GM12878 (cell line): ENCODE data around the gene NDST3. TPM values are rescaled to one million over a fixed set of nuclear protein-coding genes. Genes with fewer than 3 reads are reported as not detected.
"Not testable (repeated sequence)": the region's sequence is repeated elsewhere in the genome, so short reads cannot be mapped to it uniquely, and the experiment has no call there.

Source experiments
- ATAC-seq: fragments of 200-7000 bp; cut with Tn5 transposase; 3 replicates; pipeline ENCODE4 v1.9.1; 2020; ENCODE audit warnings: mild to moderate bottlenecking, moderate library complexity
- BruUV-seq: library from RNA; stranded (reverse); fragments of 400-500 nt; replicated peaks from 2 replicates; lab custom pipeline; 2021; lab: Mats Ljungman, UMichigan
- CTCF ChIA-PET: fragments of 300-600 bp; sonication (Branson Sonifier 250); formaldehyde crosslinking; extraction: SDS; loops from one replicate; lab custom pipeline; 2021; ENCODE audit warnings: inconsistent platforms; lab: Yijun Ruan, JAX
- POLR2A ChIA-PET: fragments of 350-600 bp; formaldehyde crosslinking; extraction: SDS; loops from one replicate; lab custom pipeline; 2021; ENCODE audit warnings: inconsistent platforms; lab: Charles Lee
- RAD21 ChIA-PET: fragments of 300-600 bp; sonication (Branson Sonifier 250); formaldehyde crosslinking; loops from one replicate; lab custom pipeline; 2023; ENCODE audit warnings: antibody characterized with exemption; ENCODE audit not compliant: unreplicated experiment; lab: Charles Lee
- SMC1A ChIA-PET: fragments of 300-600 bp; sonication (Branson Sonifier 250); formaldehyde crosslinking; loops from one replicate; lab custom pipeline; 2023; ENCODE audit not compliant: unreplicated experiment, uncharacterized antibody; lab: Charles Lee
- DNase-seq: peaks from one replicate; pipeline ENCODE4 v3.0.0-alpha.2; 2011; ENCODE audit warnings: low read depth, low spot score
- FAIRE-seq: peaks from 3 replicates; lab custom pipeline; 2011; peaks lifted over from hg19 to GRCh38; lab: Jason Lieb, UNC
- H2AFZ ChIP-seq: 2 replicates; pipeline ENCODE4 v1.6.0; 2011; ENCODE audit warnings: low read depth, low read length, control low read depth; ENCODE audit not compliant: control insufficient read depth
- H3K27ac ChIP-seq: 2 replicates; pipeline ENCODE4 v1.5.1; 2011; ENCODE audit warnings: control low read depth; ENCODE audit not compliant: control insufficient read depth, insufficient read depth
- H3K27me3 ChIP-seq, 2 experiments: replicated peaks in 1 of 2; 2 replicates each; pipeline versions ENCODE4 v1.6.0 to v1.6.1; 2011; ENCODE audit warnings: low read length in 1 of 2; ENCODE audit not compliant: control insufficient read depth in 2 of 2, insufficient read depth in 2 of 2
- H3K36me3 ChIP-seq, 2 experiments: 2 replicates each; pipeline ENCODE4 v1.5.1; 2011; ENCODE audit warnings: low read length in 1 of 2; ENCODE audit not compliant: control insufficient read depth in 2 of 2, insufficient read depth in 2 of 2
- H3K4me1 ChIP-seq: 2 replicates; pipeline ENCODE4 v1.6.1; 2011; ENCODE audit warnings: mild to moderate bottlenecking, low read length, moderate library complexity, mixed read lengths; ENCODE audit not compliant: control insufficient read depth, insufficient read depth
- H3K4me2 ChIP-seq: 2 replicates; pipeline ENCODE4 v1.6.0; 2011; ENCODE audit warnings: control low read depth; ENCODE audit not compliant: control insufficient read depth, insufficient read depth
- H3K4me3 ChIP-seq: fragments of 200-600 bp; sonication (generic); 2 replicates; pipeline ENCODE4 v1.5.1; 2016
- H3K79me2 ChIP-seq: 2 replicates; pipeline ENCODE4 v1.6.0; 2011; ENCODE audit warnings: low read length; ENCODE audit not compliant: control insufficient read depth, insufficient read depth
- H3K9ac ChIP-seq: 2 replicates; pipeline ENCODE4 v1.8.0; 2011; ENCODE audit warnings: low read length, control low read depth, mixed read lengths; ENCODE audit not compliant: control insufficient read depth, insufficient read depth
- H3K9me3 ChIP-seq: replicated peaks from 3 replicates; pipeline ENCODE4 v1.5.1; 2011; ENCODE audit warnings: mild to moderate bottlenecking, low read length; ENCODE audit not compliant: control insufficient read depth, insufficient read depth
- H4K20me1 ChIP-seq: 2 replicates; pipeline ENCODE4 v1.6.0; 2011; ENCODE audit not compliant: control insufficient read depth, insufficient read depth
- BCL11A ChIP-seq: IDR thresholded peaks from 2 replicates; pipeline ENCODE4 v1.6.1; 2011; ENCODE audit warnings: low read depth, low read length
- WRNIP1 ChIP-seq: IDR thresholded peaks from 2 replicates; pipeline ENCODE4 v1.6.1; 2011; ENCODE audit warnings: low read depth, low read length, improper control_type of control experiment, borderline replicate concordance
- WGBS: methylation state at CpG from one replicate; pipeline ENCODE4 v1.1.6; 2016; ENCODE audit warnings: low lambda C conversion rate; ENCODE audit not compliant: insufficient replicate concordance, insufficient coverage; ENCODE audit errors: missing lambda C conversion rate; 5-methylcytosine and 5-hydroxymethylcytosine counted together
- in situ Hi-C: fragments of 300-500 bp; cut with MboI; formaldehyde crosslinking; loops from 9 replicates; pipeline ENCODE4 v1.14.3; 2018; ENCODE audit warnings: mixed read lengths
- intact Hi-C: fragments of 100-400 bp; cut with micrococcal nuclease; formaldehyde crosslinking; loops from one replicate; pipeline ENCODE4 v1.14.2; 2022; ENCODE audit not compliant: unreplicated experiment
- polyA plus RNA-seq, 11 experiments: library from polyadenylated mRNA; depleted of rRNA in 4 of 11; unstranded in 6 of 11; stranded (reverse) in 5 of 11; fragments of >200 nt; fragmentation: Nextera tagmentation in 4 of 11; fragmentation: Illumina TruSeq in 1 of 11; extraction: Ambion mirVana in 4 of 11; extraction: Trizol in 1 of 11; gene quantifications; 1 replicate in 1 of 11; 2 replicates in 10 of 11; pipeline versions ENCODE4 v1.2.1 to v1.2.3, GENCODE V29; 2011 to 2016; ENCODE audit warnings: inconsistent platforms in 2 of 11, missing spikeins in 2 of 11, low read depth in 1 of 11
- total RNA-seq, 4 experiments: library from RNA; depleted of rRNA in 3 of 4; stranded (reverse); fragments of >200 nt in 3 of 4; fragmentation: Illumina TruSeq in 1 of 4; extraction: Trizol in 1 of 4; gene quantifications; 2 replicates each; pipeline versions ENCODE4 v1.2.1 to v1.2.3, GENCODE V29; 2013 to 2021

NDST3 gene
- total and polyA plus RNA-seq, 10 of the 15 experiments (the other 5 are each of a cell fraction or from before 2014, with no cell fraction given), result 0.03 TPM; not detected in 8

DNA sequence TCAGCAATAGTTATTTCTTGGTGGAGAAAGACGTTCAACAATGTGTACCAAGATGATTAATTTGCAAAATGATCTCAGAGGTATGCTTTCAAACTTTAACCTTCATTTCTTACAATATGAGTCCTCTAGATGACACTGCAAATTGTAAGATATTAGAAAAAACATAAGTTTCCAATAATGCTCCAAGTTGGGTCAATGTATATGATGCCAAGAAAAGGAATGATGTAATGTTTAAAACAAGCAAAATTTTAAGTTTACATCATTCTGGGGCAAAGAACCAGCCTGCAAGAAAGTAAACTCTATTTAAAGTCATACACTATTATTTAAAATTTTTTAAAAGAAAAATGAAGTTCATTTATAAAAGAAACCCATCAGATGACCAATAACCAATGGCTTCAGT, 262.4 kb downstream of the NDST3 start:
- ChIA-PET CTCF (no interaction called here), SMC1A (no interaction called here), POLR2A (no interaction called here)
- no peak for ATAC-seq
- Histone ChIP-seq H3K27me3 (no peaks in the 10 kb centered on the region; a peak in 1 of 4 replicates), H3K27ac (no peak overlapping the region), H3K4me3 (no peak overlapping the region), H3K4me1 (no peaks in the 10 kb centered on the region), H3K9ac (no peak overlapping the region), H3K79me2 (no peaks in the 10 kb centered on the region), H3K9me3 (no peaks in the 10 kb centered on the region), H4K20me1 (no peaks in the 10 kb centered on the region)
- intact Hi-C loops (no loop called here), in situ Hi-C loops (no loop called here)
- no peak for DNase-seq
- BruUV-seq, result no TSS peak
- 37% methylated on average over 1 of the region's 1 CpG for WGBS
- TF ChIP-seq BCL11A (no peak), WRNIP1 (no peak)
- TF ChIP-seq, all 136 proteins: peak for 0
- Histone ChIP-seq H3K36me3 (no peaks in the 10 kb centered on the region), H2AFZ (no peak overlapping the region), H3K4me2 (no peak overlapping the region)
- no peak for FAIRE-seq
- RAD21 ChIA-PET, result no interaction called here

DNA sequence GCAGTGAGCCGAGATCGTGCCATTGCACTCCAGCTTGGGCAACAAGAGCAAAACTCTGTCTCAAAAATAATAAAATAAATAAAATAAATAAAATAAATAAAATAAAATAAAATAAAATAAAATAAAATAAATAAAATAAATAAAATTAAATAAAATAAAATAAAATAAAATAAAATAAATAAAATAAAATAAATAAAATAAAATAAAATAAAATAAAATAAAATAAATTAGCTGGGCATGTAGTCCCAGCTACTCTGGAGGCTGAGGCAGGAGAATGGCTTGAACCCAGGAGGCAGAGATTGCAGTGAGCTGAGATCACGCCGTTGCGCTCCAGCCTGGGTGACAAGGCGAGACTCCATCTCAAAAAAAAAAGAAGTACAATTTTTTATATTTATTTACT, 265.3 kb downstream of the NDST3 start:
- H3K36me3 ChIP-seq, H3K4me2 ChIP-seq, DNase-seq, H3K9ac ChIP-seq, H3K27me3 ChIP-seq, FAIRE-seq, H3K9me3 ChIP-seq, BruUV-seq, H4K20me1 ChIP-seq, ATAC-seq, intact Hi-C loops, H2AFZ ChIP-seq, in situ Hi-C loops, H3K27ac ChIP-seq, H3K79me2 ChIP-seq, H3K4me3 ChIP-seq, POLR2A ChIA-PET, H3K4me1 ChIP-seq, RAD21 ChIA-PET: not testable (repeated sequence)
- ChIA-PET SMC1A (interaction anchor here (0.8 kb wide), 1 partner anchor 9 kb away, joined by 4 read pairs; no protein-coding TSS in a partner anchor), CTCF (interaction anchor here (0.7 to 1.2 kb wide), 2 partner anchors 9 to 22 kb away, joined by 3 read pairs; no protein-coding TSS in a partner anchor)
- WGBS, result 84% methylated on average over 6 of the region's 6 CpGs
